ENCODE measurements around the gene KCNAB1. TPM values are rescaled to one million over a fixed set of nuclear protein-coding genes. Genes with fewer than 3 reads are reported as not detected.

KCNAB1 gene
- total RNA-seq, 4 donors from 2014 or later: 0.20 to 3.0 (median 1.6) TPM

Other genes starting within 250 kb of the KCNAB1 start
- 10 to 100 TPM in 3 of 4 donors, 1 to 10 TPM in 1; 3.0 to 45.2 (median 20.4) TPM for gene GMPS, start 249.9 kb upstream of the KCNAB1 start, total RNA-seq

Data from transverse colon (tissue), 4 donors.